Right lobe of liver (tissue), 4 donors: ENCODE measurements around the gene MSMO1.

Source experiments
- POLR2A ChIP-seq: fragments of 450-650 bp; IDR thresholded peaks from one replicate; pipeline ENCODE4 v1.6.1; 2017; ENCODE audit warnings: antibody characterized with exemption, mild to moderate bottlenecking
- TF ChIP-seq, protein P1 (sequence below), 4 donors: fragments of 200-600 bp in 3 of 4; fragments of 450-650 bp in 1 of 4; IDR thresholded peaks; one replicate each; pipeline versions ENCODE4 v1.5.1 to v1.8.0; 2016 to 2022; ENCODE audit warnings: antibody characterized with exemption in 4 of 4, mild to moderate bottlenecking in 2 of 4
- donor health status: DM: no; HTN: no; CAD: no.
- donor health status: DM: no; HTN: no; CAD: no.
- donor health status: DM: no; HTN: yes; CAD: no.

DNA sequence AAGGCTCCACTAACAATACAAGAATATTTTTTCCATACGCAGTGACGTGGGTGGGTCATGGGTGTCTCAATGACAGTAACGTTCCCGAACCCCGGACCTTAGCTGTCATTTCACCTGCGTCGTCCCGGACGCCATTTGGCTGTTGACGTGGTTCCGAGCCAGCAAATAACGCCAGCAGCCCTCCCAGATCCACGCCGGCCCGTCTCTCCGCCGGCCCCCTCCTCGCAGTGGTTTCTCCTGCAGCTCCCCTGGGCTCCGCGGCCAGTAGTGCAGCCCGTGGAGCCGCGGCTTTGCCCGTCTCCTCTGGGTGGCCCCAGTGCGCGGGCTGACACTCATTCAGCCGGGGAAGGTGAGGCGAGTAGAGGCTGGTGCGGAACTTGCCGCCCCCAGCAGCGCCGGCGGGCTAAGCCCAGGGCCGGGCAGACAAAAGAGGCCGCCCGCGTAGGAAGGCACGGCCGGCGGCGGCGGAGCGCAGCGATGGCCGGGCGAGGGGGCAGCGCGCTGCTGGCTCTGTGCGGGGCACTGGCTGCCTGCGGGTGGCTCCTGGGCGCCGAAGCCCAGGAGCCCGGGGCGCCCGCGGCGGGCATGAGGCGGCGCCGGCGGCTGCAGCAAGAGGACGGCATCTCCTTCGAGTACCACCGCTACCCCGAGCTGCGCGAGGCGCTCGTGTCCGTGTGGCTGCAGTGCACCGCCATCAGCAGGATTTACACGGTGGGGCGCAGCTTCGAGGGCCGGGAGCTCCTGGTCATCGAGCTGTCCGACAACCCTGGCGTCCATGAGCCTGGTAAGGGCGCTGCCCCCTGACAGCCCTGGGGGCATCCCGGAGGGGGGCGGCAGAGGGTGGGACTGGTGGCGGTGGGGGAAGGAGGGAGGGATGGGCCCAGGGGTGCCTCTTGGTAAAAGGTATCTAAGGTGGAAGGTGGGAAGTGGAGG lies 51.5 kb downstream of the MSMO1 start, which contains the start of gene CPE:
- TF ChIP-seq, protein P1, sequence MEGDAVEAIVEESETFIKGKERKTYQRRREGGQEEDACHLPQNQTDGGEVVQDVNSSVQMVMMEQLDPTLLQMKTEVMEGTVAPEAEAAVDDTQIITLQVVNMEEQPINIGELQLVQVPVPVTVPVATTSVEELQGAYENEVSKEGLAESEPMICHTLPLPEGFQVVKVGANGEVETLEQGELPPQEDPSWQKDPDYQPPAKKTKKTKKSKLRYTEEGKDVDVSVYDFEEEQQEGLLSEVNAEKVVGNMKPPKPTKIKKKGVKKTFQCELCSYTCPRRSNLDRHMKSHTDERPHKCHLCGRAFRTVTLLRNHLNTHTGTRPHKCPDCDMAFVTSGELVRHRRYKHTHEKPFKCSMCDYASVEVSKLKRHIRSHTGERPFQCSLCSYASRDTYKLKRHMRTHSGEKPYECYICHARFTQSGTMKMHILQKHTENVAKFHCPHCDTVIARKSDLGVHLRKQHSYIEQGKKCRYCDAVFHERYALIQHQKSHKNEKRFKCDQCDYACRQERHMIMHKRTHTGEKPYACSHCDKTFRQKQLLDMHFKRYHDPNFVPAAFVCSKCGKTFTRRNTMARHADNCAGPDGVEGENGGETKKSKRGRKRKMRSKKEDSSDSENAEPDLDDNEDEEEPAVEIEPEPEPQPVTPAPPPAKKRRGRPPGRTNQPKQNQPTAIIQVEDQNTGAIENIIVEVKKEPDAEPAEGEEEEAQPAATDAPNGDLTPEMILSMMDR (IDR thresholded peaks at IDR 0.05), result peak; percentile 23 to 67 (median 42)
- peak; percentile 85 for TF ChIP-seq POLR2A
